Erythroblast (primary cell): ENCODE data around the gene STX7.
"Not testable (repeated sequence)": the region's sequence is repeated elsewhere in the genome, so short reads cannot be mapped to it uniquely, and the experiment has no call there.

ENCODE experiments used
- DNase-seq, 2 experiments: peaks; one replicate each; lab custom pipeline; 2025; lab: John Stamatoyannopoulos, UW
- GATA1 ChIP-seq: IDR thresholded peaks from 2 replicates; pipeline ENCODE4 v1.6.1; 2011; ENCODE audit warnings: low read depth, mild to moderate bottlenecking, control low read depth, low read length, moderate library complexity
- POLR2A ChIP-seq: IDR thresholded peaks from 2 replicates; pipeline ENCODE4 v1.6.1; 2011; ENCODE audit warnings: mild to moderate bottlenecking, low read length

STX7 gene

GRCh38 chr6:132512638-132513632 is at the start of gene STX7:
Gene STX7 (minus strand): TSS chr6:132513116. CDS start chr6:132503530, 9,586 bp downstream.
- DNase-seq: peak; percentile 94 to 95
- TF ChIP-seq POLR2A (peak; percentile 87), GATA1 (no peak)

GRCh38 chr6:132560087-132560486 is 47.2 kb upstream of the STX7 start:
- DNase-seq: not testable (repeated sequence)

- no peak for DNase-seq
- TF ChIP-seq GATA1 (no peak), POLR2A (no peak)
These were observed 39.5 kb upstream of the STX7 start, which contains the start of gene TAAR8 for GRCh38 chr6:132552372-132552771. Gene TAAR8 (plus strand): TSS chr6:132552672. CDS start chr6:132552693, 21 bp downstream.

GRCh38 chr6:132551214-132551613 is 38.3 kb upstream of the STX7 start:
- no peak for TF ChIP-seq GATA1
- TF ChIP-seq POLR2A: no peak
- DNase-seq: no peak

- DNase-seq: no peak
- TF ChIP-seq POLR2A (no peak), GATA1 (no peak)
These were observed 36.0 kb upstream of the STX7 start for GRCh38 chr6:132548746-132549463.

GRCh38 chr6:132544826-132545225 is 31.9 kb upstream of the STX7 start:
- TF ChIP-seq GATA1: no peak
- DNase-seq: no peak

- no peak for DNase-seq
- no peak for TF ChIP-seq GATA1
- TF ChIP-seq POLR2A: no peak
These were observed 25.1 kb upstream of the STX7 start, which contains the start of gene TAAR9 for GRCh38 chr6:132537977-132538376. Gene TAAR9 (plus strand): TSS chr6:132538277. CDS start chr6:132538290, 13 bp downstream.

GRCh38 chr6:132537145-132537544 is 24.2 kb upstream of the STX7 start:
- no peak for TF ChIP-seq GATA1
- TF ChIP-seq POLR2A: no peak

GRCh38 chr6:132534546-132534945 is 21.6 kb upstream of the STX7 start:
- not testable (repeated sequence) for DNase-seq

More at GRCh38 chr6:132537145-132537544, 24.2 kb upstream of the STX7 start:
- DNase-seq: no peak

GRCh38 chr6:132530293-132530974 is 17.5 kb upstream of the STX7 start:
- DNase-seq: peak; percentile 73 to 86
- TF ChIP-seq POLR2A: no peak
- no peak for TF ChIP-seq GATA1

GRCh38 chr6:132527791-132528190 is 14.9 kb upstream of the STX7 start:
- TF ChIP-seq GATA1 (no peak), POLR2A (no peak)

GRCh38 chr6:132526461-132526860 is 13.5 kb upstream of the STX7 start:
- no peak for DNase-seq
- TF ChIP-seq POLR2A (no peak), GATA1 (no peak)

More at GRCh38 chr6:132527791-132528190, 14.9 kb upstream of the STX7 start:
- no peak for DNase-seq

- no peak for DNase-seq
- TF ChIP-seq POLR2A (no peak), GATA1 (no peak)
These were observed 12.9 kb upstream of the STX7 start for GRCh38 chr6:132525866-132526265.

- TF ChIP-seq GATA1 (no peak), POLR2A (no peak)
- no peak for DNase-seq
These were observed 11.7 kb upstream of the STX7 start for GRCh38 chr6:132524646-132525045.
